DMS 273 (cell line): Measurements from ENCODE around the gene HOXD4.

ENCODE experiments used
- DNase-seq: peaks from one replicate; lab custom pipeline; 2025; ENCODE audit not compliant: unreplicated experiment; lab: John Stamatoyannopoulos, UW

Gene HOXD4

DNA sequence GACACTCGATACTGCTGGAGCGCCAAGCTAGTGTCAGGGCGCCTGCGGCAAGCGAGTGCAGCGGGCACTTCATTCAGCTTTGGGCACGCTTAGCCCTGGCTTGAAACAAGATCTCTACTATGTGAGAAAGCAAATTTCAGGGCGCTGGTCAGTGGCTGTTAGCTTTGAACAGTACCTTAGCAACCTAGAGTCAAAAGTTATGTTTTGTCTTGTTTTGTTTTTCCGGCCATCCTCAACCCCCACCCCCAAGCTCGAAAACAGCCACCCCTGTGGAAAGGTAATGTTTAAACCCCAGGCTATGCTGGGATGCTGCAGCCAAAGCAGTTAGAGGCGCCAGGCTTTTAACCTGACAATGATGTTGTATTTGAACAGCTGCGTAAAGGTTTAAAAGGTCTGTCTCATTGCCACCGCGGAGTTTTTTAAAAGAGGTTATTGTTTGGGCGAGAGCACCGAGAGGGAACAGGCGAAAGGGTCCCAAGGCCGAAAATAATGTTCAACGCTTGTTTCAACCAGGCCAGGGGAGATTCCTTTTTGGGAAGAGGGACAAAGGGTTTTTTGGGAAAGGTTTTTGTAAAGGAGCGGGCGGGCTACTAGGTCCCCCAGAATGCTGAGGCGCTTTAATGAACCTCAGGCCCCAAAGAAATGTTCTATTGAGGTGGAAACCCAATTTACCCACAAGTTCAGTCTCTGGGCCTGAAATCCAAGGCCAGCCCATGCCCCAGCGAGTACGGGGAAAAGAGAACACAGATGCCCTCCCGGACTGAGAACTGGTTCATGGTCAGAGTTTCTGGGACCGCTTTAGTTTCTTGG is 37.0 kb upstream of the HOXD4 start:
- no peak for DNase-seq

- DNase-seq, result no peak
These were observed 36.3 kb upstream of the HOXD4 start for GRCh38 chr2:176114930-176115625.

DNA sequence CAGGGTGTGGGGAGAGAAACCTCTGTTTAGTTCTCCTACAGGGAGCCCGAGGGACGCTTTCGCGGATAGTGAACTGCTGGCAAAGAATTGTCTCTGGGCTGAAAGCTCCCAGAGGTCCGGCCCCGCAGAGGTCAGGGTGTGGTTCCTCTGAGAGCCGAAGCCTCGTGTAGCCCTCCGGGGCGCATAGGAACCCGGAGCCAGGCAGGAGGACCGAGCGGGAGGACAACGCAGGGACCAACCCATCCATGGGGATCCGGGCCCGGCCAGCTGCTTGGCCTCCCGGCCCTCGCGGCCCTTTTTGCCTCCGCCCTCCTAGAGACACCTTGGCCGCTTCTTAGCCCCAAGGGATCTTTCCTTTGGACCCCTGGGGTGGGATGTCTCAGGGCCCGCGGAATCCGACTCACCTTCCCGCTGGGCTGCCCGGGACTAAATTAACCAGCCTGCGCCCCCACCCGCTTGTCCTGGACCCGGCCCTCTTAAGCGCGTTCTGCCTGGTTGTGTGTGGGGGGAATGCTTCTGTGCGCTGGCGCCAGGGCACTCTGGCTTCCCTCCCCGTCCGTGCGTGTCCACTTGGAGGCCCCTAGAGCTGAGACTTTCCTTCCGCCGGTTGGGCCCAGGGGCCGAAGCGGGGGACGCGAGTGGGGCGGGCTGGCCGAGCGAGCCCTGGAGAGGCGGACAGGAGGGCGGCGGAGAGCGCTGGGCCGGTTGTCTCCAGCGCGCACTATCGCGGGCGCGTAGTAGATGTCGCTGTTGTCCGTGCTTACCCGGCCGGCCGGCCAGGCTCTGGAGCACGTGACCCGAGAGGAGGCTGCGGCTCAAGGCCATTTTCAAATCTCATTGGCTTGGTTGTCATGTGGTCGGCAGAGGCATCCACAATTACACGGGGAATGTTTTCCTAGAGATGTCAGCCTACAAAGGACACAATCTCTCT is 35.2 kb upstream of the HOXD4 start, which contains the start of gene HOXD10:
HOXD10 (plus strand) TSS at position 896 of the 931 bp plus-strand sequence. CDS start 56 bp downstream, outside the sequence.
- DNase-seq, result no peak

- DNase-seq, result no peak
These were observed 34.1 kb upstream of the HOXD4 start for GRCh38 chr2:176117162-176117822.

DNA sequence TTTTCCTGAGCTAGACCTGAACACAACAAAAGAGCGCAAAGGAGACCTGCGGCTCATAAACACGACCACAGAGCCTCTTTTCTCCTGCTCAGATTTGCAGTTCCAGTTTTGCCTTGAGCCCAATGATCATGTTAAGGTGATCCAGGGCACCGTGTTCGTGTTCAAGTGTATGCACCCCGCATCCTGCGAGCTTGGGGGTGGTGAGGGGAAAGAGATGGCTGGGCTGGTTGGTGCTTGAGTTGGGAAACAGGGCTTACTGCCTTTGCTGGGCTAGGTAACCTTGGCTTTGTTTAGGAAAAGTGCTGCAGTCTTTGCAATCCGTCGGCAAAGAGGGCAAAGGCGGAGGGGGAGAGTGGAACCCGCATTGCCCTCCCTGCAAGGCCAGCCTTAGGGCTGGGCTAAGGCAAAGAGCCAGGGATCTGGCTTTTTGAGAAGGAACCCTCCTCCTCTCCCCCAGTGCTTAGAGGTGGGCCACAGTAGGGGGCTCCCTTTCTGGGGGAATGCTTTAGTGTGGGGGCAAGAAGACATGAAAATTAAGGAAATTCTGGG is 33.5 kb upstream of the HOXD4 start:
- no peak for DNase-seq

GRCh38 chr2:176118601-176119339 is 32.6 kb upstream of the HOXD4 start:
- DNase-seq, result no peak

DNA sequence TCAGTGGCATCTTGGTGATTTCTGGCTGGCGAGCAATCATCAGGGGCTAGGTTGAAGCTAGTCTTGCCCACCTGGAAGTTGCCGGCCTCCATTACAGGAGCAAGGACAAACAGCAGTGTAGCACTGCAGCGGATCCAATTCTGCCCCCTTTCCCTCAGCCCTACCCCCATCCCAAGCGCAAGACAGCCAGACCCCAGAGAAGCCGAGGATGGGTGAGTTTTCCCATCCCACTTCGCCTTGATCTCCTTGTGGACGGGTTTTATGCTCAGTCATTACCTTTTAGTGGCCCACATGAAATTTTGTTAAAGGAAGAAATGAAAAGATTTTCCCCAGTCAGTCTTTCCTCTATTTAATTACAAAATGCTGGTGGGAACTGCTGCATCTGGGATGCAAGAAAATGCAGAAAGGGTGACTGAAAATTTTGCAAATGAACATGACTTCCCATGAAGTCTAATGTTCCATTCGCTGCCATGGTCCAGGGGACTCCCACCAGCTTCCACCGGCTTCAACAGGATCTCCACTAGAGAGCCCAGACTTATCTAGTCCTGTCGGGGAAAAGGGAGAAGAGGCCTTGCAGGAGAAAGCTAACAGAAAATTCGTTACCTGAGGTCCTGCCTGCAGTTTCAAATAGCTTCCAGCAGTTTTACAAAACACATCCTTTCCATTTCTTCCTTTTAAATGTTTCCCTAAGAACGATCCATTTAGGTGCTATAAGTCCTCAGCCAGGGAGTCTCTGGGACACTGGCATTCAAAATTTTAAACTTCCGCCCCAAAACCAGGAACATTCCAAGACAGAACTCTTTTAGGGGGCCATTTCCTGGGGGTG is 30.8 kb upstream of the HOXD4 start:
- DNase-seq, result no peak

GRCh38 chr2:176121190-176122051 is 29.9 kb upstream of the HOXD4 start:
- DNase-seq, result no peak

DNA sequence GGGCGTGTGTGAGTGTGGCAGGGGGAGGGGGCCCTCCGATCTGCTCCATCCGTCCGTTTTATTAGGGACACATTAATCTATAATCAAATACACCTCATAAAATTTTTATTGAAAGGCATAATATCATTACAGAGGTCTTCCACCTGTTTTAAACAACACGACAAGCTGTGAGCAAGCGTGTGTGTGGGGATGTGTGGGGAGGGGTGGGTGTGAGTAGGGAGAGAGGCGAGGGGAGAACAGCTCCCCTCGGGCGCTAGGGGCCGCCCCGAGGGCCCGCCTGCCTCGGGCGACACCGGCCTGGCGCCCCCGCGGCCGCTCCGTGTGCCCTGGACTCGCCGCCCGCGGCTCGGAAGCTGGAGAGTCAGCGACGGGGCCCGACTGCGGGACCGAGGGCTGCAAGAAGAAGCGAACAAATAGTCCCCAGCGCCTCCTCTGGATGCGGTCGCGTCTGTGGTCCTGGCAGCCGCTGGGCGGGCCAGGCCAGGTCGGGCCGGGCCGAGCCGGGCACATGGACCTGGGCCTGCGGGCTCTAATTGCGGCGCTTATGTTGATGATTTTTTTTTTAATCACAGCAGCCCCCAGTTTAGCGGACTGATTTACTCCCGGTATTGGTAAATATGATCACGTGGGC is 29.2 kb upstream of the HOXD4 start:
- DNase-seq, result no peak

- no peak for DNase-seq
These were observed 28.5 kb upstream of the HOXD4 start, which contains the start of gene HOXD9 for GRCh38 chr2:176122683-176123410. Gene HOXD9 (plus strand): TSS chr2:176122719. CDS start chr2:176122769, 50 bp downstream.

DNA sequence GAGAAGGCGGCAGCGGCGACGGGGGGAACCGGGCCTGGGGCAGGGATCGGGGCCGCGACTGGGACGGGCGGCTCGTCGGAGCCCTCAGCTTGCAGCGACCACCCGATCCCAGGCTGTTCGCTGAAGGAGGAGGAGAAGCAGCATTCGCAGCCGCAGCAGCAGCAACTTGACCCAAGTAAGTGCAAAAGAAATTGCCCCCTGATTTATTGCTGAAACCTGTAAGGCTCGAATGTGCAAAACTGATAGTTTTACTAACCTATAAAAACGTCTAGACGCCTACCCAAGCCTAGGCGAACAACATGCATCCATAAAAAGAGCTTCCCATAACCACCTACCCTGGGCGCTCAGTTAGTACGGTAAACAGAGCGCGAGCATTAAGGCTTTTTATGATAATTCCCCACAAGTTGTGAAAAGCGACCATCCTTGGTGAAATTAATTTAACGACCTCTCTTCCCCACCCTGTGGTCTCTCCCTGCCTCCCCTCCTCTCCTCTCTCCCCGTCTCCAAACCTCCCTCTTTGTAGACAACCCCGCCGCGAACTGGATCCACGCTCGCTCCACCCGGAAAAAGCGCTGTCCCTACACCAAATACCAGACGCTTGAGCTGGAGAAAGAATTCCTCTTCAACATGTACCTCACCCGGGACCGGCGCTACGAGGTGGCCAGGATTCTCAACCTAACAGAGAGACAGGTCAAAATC is 27.8 kb upstream of the HOXD4 start:
- no peak for DNase-seq

- no peak for DNase-seq
These were observed 27.0 kb upstream of the HOXD4 start for GRCh38 chr2:176124110-176124946.

- DNase-seq, result no peak
These were observed 26.2 kb upstream of the HOXD4 start for GRCh38 chr2:176124947-176125771.

GRCh38 chr2:176125772-176126054 is 25.6 kb upstream of the HOXD4 start:
- no peak for DNase-seq
